Left lobe of liver (tissue), 2 donors: ENCODE measurements around the gene BMPER. TPM values are rescaled to one million over a fixed set of nuclear protein-coding genes. Genes with fewer than 3 reads are reported as not detected.

Source experiments
- ATAC-seq: fragments of 200-7000 bp; cut with Tn5 transposase; one replicate; pipeline ENCODE4 v1.9.1; 2020; ENCODE audit warnings: mild to moderate bottlenecking, moderate library complexity
- DNase-seq: peaks from one replicate; pipeline ENCODE4 v3.0.0-alpha.2; 2020; ENCODE audit warnings: low spot score
- total RNA-seq: library from RNA; stranded (reverse); gene quantifications from one replicate; pipeline ENCODE4 v1.2.1, GENCODE V29; 2021
- donor health status: DM: no; HTN: no; CAD: no; lungs with moderate emphysema.
- donor health status: DM: no; HTN: yes; CAD: no.

The BMPER gene
- total RNA-seq, 1 donor from 2014 or later = 6.9 TPM

DNA sequence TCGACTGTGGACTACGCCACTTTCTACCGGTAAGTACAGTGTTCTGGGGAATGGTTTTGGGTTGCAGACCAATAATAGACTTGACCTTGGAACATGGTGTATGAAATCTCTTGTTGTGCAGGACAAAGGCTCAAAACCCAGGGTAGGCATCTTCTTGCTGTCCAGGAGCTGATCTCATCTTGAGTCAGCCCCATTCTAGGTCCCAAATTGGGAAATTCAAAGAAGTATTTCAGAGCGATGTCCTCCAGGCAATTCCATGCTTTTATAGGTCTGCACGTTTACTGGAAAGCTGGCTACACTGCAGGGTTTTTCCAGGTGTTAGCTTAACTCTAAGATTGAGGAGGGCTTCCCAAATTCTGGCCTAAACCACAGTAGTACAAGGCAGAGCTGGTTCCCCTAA, 180.7 kb downstream of the BMPER start:
- ATAC-seq (no peak), DNase-seq (no peak)

DNA sequence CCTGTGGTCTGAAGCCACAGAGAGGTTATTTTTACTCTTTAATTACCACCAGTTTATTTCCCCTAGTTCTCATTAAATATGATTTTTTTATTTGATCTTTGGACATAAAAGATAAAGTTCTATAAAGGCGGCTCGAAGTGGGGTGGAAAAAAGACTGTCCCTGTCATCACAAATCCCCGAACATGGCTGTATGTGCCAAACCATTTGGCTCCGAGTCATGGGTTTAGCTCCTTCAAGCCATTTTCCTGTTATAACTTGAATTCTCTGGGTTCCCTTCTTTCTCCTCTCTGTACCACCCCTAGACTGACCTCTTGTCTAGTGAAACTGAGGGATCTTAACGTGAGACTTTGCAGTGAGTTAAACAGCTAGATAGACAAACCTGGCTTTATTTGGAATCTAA, 181.6 kb downstream of the BMPER start:
- no peak for DNase-seq
- ATAC-seq = no peak

DNA sequence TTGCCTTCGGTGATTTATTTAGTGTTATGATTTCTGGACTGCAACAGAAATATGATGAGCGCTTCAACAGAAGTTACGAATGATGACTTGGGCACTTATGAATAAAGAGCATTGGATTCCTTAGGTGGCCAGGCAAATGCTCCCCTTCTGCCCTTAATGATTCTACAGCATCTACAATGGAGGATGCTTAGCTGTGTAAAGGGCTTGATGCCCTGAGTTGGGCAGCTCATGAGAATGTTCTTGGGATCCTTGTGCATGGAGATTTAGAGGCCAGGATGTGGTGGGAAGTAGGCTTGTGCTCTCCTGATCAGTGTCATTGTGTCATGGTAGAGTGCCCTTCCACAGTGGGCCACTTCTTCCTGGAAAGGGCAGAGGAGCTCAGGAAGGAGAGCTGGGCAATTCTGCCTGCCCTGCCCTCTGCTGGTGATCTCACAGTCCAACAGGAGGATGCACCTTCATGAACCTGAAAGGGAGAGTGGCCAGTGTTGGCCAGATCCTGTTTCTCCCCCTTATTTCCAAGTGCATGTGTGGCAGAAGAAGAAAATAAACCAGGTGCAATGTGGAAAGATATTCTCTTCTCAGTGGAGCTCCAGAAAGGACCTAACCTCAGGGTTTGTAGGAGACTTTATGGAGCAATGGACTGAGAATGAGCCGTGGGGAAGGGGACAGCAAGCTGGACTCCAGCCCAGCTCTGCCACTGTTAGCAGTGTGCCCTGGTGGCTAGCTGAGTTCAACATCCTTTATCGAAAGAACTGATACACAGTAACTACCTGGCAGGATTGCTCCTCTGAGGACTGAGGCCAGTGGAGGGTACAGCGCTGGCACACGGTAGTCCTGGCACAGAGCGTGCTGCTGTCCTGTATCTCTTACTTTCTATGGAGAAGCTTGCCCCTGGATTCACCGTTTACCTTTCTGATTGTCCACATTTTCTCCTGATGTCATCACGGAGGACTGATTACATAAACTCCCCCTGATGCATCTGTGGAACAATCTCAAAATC, 182.9 kb downstream of the BMPER start:
- DNase-seq (peak; percentile 54), ATAC-seq (peak; percentile 91)

DNA sequence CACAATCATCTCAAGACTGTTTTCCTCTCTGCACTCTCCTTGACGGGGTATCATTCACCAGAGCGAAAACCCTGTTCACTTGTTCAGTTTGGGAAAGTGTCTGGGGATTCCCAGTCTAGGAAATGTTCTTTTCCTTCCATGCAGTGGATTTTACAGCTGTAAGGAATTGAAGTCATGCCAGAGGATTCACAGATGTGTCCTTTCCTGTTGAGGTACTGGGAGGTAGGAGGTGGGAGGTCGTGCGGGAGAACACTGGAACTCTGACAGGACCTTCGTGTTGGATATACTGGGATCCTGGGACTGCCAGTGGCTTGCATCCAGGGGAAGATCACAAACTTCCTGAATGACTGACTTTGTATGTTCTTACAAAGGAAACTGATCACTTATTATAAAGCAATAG, 185.5 kb downstream of the BMPER start:
- DNase-seq = no peak

DNA sequence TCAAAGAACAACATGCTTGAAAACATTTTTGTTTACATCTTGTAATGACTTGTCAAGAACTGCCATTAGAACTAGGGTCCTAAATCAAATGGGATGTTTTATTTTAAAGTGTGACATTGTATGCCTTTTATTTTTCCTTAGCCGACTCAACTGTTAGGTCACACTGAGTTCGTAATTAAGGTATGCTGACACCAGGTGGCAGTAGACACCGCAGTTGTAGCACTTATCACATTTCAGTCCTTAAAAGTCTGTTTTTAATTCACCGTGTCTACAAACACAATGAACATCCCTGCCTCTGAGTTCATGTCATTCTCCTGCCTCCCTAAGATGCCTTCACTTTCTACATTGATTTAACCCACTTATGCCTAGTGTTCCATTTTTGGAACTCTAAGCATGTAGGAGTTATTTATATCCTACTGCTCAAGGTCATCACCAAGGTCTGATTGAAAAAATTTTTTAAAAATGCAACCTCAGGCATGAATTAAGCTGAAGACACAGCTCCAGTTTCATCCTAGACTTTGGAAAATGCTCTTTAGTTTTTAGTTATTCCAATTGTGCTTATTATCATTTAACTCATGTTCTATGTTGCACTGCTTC, 186.1 kb downstream of the BMPER start:
- DNase-seq = peak; percentile 53

More for the DNA sequence above, 185.5 kb downstream of the BMPER start:
- ATAC-seq = no peak

DNA sequence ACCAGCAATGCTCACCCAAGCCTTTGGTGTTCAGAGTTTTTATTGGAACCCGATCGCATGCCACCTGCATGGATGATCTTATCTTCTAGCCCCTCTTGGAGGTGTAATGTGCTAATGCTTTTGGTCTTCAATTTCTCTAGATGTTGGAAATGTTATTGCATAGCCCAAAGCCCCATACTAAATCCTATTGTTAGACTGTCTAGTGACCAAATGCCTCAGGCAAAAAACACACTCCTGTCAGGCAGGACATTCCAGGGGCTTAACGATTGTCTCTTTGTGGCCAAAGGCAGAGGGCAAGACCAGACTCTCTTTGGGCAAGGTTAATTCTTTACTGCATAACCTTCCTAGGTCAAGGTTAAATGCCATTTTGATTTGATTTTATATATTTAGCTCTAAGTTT, 187.9 kb downstream of the BMPER start:
- ATAC-seq (no peak), DNase-seq (no peak)

More for the DNA sequence above, 186.1 kb downstream of the BMPER start:
- ATAC-seq = peak; percentile 74

DNA sequence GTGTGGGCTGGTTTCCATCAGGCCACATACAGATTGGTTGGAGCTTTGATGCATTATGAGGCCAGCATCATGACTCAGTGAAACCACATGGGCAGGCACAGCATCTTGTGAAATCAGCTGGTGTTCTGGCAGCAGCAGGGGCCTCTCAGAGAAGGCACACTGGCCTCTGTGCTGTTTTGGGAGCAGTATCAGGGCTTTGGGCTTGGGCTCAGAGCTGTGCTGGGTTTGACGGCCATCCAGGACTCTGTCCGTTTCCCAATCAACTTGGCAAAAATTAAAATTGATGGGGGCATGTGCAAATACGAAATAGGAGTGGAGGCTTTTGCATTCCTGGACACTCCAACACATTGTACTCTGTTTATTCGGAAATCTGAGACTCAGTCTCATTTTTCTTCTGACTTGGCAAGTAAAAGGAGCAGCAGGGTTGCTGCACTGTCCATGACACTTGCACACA, 190.9 kb downstream of the BMPER start:
- DNase-seq = peak; percentile 81
- peak; percentile 93 for ATAC-seq

DNA sequence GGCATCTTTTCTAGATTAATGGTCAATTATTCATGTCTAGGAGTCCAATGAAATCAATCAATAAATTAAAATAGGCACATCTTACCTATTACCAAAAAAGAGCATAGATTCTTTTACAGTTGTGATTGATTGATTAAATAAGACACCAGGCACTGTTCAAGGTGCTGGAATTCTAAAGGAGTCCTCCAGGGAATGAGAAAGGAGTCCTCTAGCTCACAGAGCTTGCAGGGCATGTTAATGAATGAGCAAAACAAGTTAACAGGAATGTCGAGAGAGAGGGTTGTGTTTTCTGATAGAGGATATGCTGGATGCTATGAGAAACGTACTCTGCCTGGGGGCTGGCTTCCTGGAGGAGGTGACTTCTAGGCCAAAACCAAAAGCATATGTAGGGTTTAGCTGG, 191.4 kb downstream of the BMPER start:
- ATAC-seq (no peak), DNase-seq (no peak)

DNA sequence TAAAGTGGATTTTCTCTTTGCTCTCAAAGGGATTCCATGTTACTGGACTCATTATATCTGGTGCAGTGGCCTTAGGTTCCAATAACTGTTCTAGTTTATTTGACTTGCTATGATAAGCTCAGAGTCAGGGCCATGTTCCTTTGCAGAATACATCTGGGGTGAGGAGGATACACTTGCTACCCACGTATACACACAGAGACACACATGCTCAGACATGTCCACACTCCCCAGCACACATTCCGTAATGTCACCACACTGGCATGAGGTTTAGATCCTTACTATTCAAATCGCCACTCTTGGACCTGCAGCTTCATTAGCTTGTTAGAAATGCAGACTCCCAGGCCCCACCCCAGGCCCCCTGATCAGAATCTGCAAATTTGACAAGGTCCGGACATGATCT, 195.3 kb downstream of the BMPER start:
- ATAC-seq (no peak), DNase-seq (no peak)

DNA sequence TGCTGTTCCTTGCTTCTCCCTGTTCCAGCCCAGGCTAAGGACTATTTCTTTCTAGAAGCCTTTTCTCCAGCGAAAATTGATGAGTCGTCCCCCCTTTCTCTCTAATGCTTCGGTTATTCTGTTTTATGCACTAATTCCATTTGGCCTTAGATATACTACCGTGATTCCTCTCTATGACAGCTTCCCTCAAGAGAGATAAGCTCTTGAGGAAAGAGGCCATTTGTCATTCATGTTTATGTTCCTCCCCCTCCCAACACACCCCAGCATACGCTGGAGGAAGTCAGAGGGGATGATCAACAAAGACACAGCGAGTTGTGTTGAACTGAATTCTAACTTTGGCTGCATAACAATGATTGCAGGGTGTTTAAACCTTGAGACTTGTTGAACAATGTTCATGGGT, 198.8 kb downstream of the BMPER start:
- ATAC-seq = no peak

DNA sequence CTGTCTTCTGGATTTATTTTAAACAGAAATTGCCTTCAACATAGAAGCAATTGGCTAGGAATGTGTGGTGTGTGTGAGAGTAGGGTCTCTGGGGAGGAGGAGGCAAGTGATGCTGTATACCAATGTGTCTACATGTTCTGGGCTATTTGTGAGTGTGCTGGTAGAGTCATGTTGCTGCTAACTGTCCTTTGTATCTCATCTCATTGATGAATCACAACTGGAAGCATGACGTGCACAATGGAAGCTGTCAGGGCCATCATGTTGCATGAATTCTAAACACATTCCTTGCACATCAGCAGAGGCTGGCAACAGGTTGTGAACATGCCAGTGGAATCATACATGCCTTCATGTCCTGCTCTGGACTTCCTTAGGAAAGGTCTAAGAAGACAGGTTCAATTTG, 199.7 kb downstream of the BMPER start:
- ATAC-seq (no peak), DNase-seq (no peak)

More for the DNA sequence above, 198.8 kb downstream of the BMPER start:
- no peak for DNase-seq

DNA sequence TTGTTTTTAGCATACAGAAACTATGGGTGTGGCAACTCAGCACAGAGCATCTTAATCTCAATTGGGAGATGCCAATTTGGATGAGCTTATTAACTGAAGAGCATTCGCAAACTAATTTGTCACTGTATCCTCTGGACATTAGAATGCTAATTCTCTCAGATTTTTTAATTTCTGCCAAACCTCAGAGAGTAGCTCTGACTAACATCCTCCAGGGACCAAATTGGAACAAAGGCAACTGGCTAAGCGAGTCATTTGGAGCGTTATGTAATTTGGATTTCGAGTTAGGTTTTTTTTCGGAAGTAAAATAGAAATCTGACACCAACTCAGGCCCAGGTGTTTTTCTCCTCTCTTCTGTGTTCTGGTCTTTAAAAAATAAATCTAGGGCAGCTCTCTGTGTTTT, 201.9 kb downstream of the BMPER start:
- no peak for ATAC-seq
- DNase-seq = no peak

DNA sequence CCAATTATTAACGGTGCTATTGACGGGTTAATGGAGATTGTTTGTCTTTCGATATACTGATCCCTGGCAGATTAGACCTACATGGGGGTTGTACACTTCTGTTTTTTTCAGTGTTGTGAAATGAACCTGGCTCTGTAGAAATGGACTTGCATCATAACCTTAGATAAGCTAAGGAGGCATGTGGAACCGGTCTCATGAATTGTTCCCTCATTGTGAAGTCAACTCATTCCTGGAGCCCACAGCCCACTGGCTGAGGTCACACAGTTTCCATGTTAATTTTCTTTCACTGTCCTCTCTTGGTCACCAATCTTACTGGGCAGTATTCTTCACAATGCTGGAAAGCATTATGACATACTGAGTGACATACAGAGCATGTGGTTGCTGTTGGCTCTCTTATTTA, 202.8 kb downstream of the BMPER start:
- ATAC-seq (peak; percentile 78), DNase-seq (no peak)

DNA sequence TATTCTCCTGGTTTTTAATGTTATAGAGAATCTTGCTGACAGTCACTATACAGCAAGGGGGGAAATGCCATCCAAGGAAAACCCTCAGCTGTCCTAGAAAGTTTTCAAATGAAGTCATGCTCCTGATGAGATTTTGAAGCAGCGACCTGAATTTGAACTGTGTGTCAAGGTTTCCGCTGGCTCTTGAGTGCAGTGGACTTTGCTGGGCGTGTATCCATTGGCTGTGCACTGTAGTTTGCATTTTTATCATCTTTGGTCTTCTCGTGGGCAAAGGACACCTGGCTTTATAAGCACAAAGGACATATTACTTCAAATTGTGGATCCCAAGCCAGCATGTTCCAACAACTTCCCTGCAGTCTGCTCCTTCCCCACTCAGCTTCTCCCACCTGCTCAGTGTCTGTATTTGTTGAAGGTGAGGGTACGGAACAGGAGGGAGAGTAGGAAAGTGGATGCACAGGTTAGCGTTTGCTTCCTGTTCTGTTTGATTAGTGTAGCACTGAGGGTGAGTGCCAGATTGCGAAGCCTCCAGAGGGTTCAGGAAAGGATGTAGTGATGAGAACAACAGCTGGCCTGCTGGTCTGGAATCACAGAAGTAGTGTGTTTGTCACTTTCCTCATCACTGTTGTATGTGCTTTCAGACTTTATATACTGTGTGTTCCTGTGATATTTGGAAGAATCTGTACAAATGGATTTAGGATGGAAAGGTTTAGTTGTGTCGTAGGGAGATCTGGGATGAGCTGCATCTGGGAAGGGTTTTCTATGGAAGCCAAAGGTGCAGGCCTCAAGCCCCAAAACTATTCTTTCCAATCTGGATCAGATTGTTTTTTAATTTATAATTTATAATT, 204.8 kb downstream of the BMPER start:
- ATAC-seq (peak; percentile 86), DNase-seq (peak; percentile 74)

DNA sequence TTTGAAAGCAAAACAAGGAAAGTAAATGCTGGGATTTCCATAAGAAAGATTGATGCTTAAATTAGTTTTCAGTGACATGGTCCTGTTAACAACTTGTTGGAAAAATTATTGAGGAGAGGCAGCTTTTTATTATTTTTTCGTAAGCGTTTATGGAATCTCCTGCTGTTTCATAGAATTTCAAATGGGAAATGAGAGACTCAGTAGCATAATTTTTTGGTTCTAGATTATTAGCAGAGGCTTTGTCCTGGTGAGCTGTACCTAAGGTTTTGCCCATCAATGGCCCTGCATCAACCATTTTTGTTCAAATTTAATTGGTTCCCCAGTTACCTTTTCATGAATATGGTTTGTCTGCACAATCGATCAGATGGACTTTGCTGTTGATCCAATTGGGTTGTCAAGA, 205.7 kb downstream of the BMPER start:
- DNase-seq = no peak
- no peak for ATAC-seq

DNA sequence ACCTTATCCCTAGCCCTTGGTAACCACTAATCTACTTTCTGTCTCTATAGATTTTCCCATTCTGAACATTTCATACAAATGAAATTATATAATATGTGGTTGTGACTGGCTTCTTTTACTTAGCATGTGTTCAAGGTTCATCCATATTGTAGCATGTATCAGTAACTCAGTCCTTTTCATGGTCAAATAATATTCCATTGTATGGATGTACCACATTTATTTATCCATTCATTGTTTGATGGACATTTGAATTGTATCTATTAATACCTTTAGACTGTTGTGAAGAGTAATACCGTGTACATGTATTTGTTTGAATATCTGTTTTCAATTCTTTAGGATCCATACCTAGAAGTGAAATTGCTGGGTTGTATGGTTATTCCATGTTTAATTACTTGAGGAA, 210.2 kb downstream of the BMPER start:
- ATAC-seq (no peak), DNase-seq (no peak)

DNA sequence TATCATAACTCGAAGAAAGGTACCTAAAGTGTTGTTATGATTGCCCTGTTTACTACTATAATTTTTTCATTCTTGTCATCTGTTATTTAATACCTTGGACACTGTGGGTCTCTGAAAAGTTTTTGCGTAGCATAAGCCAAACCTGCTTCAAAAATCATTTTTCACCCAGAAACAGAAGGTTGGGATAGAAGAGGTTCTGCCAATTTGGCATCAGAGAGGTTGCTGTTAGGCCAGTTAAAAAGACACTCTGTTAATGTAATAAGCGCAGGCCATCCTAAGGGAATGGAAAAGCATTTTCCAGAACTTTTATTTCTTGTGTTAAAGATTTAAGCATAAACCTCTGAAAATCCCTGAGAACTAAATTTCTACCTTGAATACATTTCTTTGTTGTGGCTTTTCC, 212.2 kb downstream of the BMPER start:
- DNase-seq (no peak), ATAC-seq (no peak)

DNA sequence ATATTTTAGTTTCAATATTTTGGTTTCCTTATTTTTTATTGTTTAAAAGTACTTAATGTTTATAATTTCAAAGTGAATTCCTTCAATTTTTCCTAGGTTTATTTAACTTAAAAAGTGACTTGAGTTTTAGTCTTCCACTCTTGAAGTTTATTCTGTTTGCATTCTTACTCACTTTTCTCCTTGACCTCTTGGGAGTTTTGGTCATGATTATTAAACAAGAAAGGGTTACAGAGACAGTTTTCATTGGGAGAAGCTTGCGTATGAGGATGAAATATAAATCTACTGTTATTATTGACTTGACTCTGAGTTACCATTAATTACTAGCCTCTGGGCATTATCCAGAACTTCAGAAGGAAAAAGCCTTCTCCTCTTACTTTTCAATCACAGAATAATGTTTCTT, 216.0 kb downstream of the BMPER start:
- ATAC-seq (no peak), DNase-seq (no peak)

DNA sequence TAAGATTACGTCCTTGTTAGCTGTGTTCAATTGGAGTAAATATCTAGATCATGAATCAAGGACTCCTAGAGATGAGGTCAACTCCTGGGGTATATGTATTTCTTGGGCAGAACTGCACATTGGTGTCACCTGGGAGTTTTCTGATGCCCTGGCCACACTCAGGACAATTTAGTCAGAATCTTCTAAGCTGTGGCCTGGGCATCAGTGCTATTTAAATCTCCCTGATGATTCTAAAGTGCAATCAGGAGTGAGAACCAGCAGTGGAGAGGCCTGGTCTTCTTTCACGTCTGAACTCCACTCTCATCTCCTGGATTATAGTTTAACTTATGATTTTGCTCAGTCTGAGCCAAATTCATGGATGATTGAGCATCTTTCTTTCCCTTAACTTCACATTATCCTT, 218.0 kb downstream of the BMPER start:
- no peak for ATAC-seq
- no peak for DNase-seq

DNA sequence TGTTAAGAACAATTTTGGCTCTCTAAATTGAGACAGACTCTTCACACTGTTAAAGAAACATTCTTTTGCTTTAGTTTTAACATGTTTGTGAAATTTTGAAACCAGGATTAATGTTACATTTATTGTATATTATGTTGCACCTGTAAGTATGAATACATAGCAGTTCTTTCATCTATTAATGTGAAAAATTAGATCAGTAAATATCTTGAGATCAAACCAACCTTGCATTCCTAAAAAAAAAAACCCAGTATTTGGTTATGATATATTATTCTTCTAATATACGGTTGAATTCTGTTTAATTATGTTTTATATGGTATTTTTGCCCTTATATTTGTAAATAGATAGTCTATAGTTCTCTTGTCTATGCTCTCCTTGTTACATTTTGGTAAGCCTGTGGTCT, 219.4 kb downstream of the BMPER start:
- ATAC-seq (no peak), DNase-seq (no peak)

DNA sequence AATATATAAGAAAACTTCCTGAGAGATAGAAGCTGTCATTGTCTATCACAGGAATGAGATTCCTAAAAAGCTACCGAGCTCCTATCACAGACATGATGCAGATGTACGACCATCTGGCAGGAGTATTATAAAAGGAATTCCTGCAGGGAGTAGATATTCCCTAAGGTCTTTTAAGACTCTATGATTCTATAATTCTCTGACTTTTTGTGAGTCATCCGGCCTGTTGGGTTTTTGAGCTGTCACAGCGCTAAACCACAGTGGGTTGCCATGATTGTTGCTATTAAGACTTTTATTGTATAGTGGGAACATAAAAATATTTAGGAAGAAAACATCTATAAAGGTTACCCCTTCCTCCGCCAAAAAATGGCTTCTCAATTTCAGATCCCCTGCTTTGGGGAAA, 223.4 kb downstream of the BMPER start:
- DNase-seq (no peak), ATAC-seq (no peak)
